Neural progenitor cell (in vitro differentiated cells): ENCODE data around the gene C11orf87.

Experiments
- EZH2 ChIP-seq: fragments of 200-600 bp; sonication (generic); IDR thresholded peaks from 2 replicates; pipeline ENCODE4 v1.6.1; 2017; ENCODE audit warnings: antibody characterized with exemption, mild to moderate bottlenecking, moderate library complexity
- EZH2phosphoT487 ChIP-seq: fragments of 200-600 bp; sonication (generic); IDR thresholded peaks from 2 replicates; pipeline ENCODE4 v1.6.1; 2017; ENCODE audit warnings: antibody characterized with exemption
- TF ChIP-seq, protein P1 (sequence below): fragments of 200-600 bp; sonication (generic); IDR thresholded peaks from 2 replicates; pipeline ENCODE4 v1.5.1; 2017; ENCODE audit warnings: antibody characterized with exemption, mild to moderate bottlenecking

DNA sequence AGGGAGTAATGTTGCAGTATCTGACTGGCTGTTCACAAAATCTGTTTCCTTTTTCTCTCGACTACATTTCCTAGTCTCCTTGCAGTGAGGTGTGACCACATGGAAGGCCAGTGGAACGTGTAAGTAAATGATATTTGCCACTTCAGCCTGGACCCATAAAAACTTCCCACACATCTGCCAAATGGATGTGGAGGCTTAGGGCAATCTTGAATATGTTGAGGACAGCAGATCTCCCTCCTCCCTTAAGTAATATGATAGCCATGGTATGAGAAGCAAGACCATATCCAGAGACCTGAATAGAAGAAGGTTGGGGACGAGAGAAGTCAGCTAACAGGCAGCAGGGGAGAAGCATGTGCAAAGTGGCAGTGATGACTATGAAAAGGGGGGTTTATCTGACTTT is 33.0 kb upstream of the C11orf87 start:
- TF ChIP-seq, protein P1, sequence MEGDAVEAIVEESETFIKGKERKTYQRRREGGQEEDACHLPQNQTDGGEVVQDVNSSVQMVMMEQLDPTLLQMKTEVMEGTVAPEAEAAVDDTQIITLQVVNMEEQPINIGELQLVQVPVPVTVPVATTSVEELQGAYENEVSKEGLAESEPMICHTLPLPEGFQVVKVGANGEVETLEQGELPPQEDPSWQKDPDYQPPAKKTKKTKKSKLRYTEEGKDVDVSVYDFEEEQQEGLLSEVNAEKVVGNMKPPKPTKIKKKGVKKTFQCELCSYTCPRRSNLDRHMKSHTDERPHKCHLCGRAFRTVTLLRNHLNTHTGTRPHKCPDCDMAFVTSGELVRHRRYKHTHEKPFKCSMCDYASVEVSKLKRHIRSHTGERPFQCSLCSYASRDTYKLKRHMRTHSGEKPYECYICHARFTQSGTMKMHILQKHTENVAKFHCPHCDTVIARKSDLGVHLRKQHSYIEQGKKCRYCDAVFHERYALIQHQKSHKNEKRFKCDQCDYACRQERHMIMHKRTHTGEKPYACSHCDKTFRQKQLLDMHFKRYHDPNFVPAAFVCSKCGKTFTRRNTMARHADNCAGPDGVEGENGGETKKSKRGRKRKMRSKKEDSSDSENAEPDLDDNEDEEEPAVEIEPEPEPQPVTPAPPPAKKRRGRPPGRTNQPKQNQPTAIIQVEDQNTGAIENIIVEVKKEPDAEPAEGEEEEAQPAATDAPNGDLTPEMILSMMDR, result no peak
- no peak for TF ChIP-seq EZH2
- no peak for TF ChIP-seq EZH2phosphoT487
